Measurements from ENCODE around the gene CMKLR1. TPM values are rescaled to one million over a fixed set of nuclear protein-coding genes. Genes with fewer than 3 reads are reported as not detected.

The CMKLR1 gene
- total and polyA plus RNA-seq, 2 donors (not counting 1 experiment from before 2014, with no cell fraction given): 0.06 to 0.54 TPM

DNA sequence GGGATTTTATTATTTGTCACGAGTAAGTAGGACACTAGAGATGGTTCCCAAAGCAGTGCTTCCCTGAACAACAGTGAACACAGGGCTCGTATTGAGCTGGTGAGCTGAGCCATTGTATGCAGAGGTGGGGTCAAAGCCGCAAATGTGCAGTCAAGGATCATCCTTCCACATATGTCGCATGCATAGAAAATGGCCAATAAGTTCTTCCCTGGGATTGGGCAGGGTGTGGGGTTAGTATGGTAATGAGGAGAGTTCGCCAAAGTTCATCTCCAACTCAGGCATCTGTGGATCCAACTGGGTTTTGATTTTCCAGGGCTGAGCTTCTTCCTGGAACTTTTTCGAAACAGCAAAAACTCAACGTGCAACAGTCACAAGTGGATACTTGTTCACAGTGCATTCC, 86.6 kb downstream of the CMKLR1 start:
- H4K20me1 ChIP-seq (ENCODE audit: control insufficient read depth, insufficient read depth, low read length, poor library complexity, severe bottlenecking): no peaks in the 10 kb centered on the region
- WGBS (ENCODE audit: insufficient coverage): 91% methylated on average over 6 of the region's 7 CpGs
- no peaks in the 10 kb centered on the region for H3K79me2 ChIP-seq (ENCODE audit: control insufficient read depth, insufficient read depth, low read length)
- intact Hi-C loops (cut with micrococcal nuclease): no loop called here
- H3K27ac ChIP-seq (ENCODE audit: low read length in 2 of 2): no peak overlapping the region
- no peaks in the 10 kb centered on the region for H3K36me3 ChIP-seq (replicated peaks in 1 of 2; ENCODE audit: control extremely low read depth in 1 of 2, control insufficient read depth in 1 of 2, extremely low read depth in 1 of 2, insufficient read depth in 2 of 2, low read length in 1 of 2)
- ChIA-PET CTCF (no interaction called here), POLR2A (no interaction called here)
- H3K4me1 Mint-ChIP-seq: no peaks in the 10 kb centered on the region
- no peak overlapping the region for H2AFZ ChIP-seq (ENCODE audit: insufficient read depth, low read depth, low read length, poor library complexity, severe bottlenecking)
- TF ChIP-seq EZH2 (IDR thresholded peaks at IDR 0.05; ENCODE audit: borderline replicate concordance, insufficient read depth, low read depth, low read length, poor library complexity, severe bottlenecking): no peak
- TF ChIP-seq, protein P1, sequence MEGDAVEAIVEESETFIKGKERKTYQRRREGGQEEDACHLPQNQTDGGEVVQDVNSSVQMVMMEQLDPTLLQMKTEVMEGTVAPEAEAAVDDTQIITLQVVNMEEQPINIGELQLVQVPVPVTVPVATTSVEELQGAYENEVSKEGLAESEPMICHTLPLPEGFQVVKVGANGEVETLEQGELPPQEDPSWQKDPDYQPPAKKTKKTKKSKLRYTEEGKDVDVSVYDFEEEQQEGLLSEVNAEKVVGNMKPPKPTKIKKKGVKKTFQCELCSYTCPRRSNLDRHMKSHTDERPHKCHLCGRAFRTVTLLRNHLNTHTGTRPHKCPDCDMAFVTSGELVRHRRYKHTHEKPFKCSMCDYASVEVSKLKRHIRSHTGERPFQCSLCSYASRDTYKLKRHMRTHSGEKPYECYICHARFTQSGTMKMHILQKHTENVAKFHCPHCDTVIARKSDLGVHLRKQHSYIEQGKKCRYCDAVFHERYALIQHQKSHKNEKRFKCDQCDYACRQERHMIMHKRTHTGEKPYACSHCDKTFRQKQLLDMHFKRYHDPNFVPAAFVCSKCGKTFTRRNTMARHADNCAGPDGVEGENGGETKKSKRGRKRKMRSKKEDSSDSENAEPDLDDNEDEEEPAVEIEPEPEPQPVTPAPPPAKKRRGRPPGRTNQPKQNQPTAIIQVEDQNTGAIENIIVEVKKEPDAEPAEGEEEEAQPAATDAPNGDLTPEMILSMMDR (IDR thresholded peaks at IDR 0.05): no peak
- DNase-seq: no peak
- no peaks in the 10 kb centered on the region for H3K9me3 ChIP-seq (ENCODE audit: control extremely low read depth in 1 of 3, control insufficient read depth in 2 of 3, insufficient read depth in 1 of 3, low read length in 2 of 3)
- H3K4me1 ChIP-seq (ENCODE audit: control insufficient read depth in 2 of 2, insufficient read depth in 2 of 2, low read length in 2 of 2): no peaks in the 10 kb centered on the region
- H3K4me3 Mint-ChIP-seq: no peak overlapping the region
- no peak overlapping the region for H3K4me2 ChIP-seq (replicated peaks; ENCODE audit: low read depth, low read length, poor library complexity, severe bottlenecking)
- no peak for ATAC-seq (ENCODE audit: low read depth)
- H3K9ac ChIP-seq (ENCODE audit: low read length): no peak overlapping the region
- peaks cover 36% of the 10 kb centered on the region for H3K27me3 Mint-ChIP-seq
- no peak overlapping the region for H3K27ac Mint-ChIP-seq
- H3K4me3 ChIP-seq (ENCODE audit: control extremely low read depth in 1 of 5, extremely low read depth in 1 of 5, insufficient read depth in 1 of 5, low read depth in 2 of 5, low read length in 4 of 5): no peak overlapping the region
- no peaks in the 10 kb centered on the region for H3K9me3 Mint-ChIP-seq (ENCODE audit: insufficient read depth)
- H3K27me3 ChIP-seq (replicated peaks in 1 of 4; ENCODE audit: control extremely low read depth in 1 of 4, control insufficient read depth in 3 of 4, insufficient read depth in 4 of 4, low read length in 3 of 4): peaks cover 0 to 5% (median 0%) of the 10 kb centered on the region in 4 experiments

DNA sequence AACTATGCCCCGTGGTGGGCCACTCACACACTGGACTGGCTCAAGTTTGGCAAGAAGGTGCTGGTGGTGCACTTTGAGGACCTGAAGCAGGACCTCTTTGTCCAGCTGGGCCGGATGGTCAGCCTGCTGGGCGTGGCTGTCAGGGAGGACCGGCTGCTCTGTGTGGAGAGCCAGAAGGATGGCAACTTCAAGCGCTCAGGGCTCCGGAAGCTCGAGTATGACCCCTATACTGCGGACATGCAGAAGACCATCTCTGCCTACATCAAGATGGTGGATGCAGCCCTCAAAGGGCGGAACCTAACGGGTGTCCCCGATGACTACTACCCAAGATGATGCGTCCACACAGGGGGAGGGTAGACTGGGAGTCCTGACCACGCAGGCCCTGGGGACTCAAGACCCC, 91.1 kb downstream of the CMKLR1 start:
- Mint-ChIP-seq H3K4me1 (no peaks in the 10 kb centered on the region), H3K4me3 (no peak overlapping the region), H3K27me3 (peaks cover 28% of the 10 kb centered on the region), H3K9me3 (ENCODE audit: insufficient read depth) (no peaks in the 10 kb centered on the region), H3K27ac (no peak overlapping the region)
- Histone ChIP-seq H3K36me3 (replicated peaks in 1 of 2; ENCODE audit: control extremely low read depth in 1 of 2, control insufficient read depth in 1 of 2, extremely low read depth in 1 of 2, insufficient read depth in 2 of 2, low read length in 1 of 2) (no peaks in the 10 kb centered on the region), H3K9me3 (ENCODE audit: control extremely low read depth in 1 of 3, control insufficient read depth in 2 of 3, insufficient read depth in 1 of 3, low read length in 2 of 3) (no peaks in the 10 kb centered on the region), H3K27me3 (replicated peaks in 1 of 4; ENCODE audit: control extremely low read depth in 1 of 4, control insufficient read depth in 3 of 4, insufficient read depth in 4 of 4, low read length in 3 of 4) (peaks cover 0 to 3% (median 0%) of the 10 kb centered on the region in 4 experiments), H3K4me1 (ENCODE audit: control insufficient read depth in 2 of 2, insufficient read depth in 2 of 2, low read length in 2 of 2) (no peaks in the 10 kb centered on the region), H3K79me2 (ENCODE audit: control insufficient read depth, insufficient read depth, low read length) (no peaks in the 10 kb centered on the region), H3K4me2 (replicated peaks; ENCODE audit: low read depth, low read length, poor library complexity, severe bottlenecking) (no peak overlapping the region), H3K27ac (ENCODE audit: low read length in 2 of 2) (no peak overlapping the region), H4K20me1 (ENCODE audit: control insufficient read depth, insufficient read depth, low read length, poor library complexity, severe bottlenecking) (no peaks in the 10 kb centered on the region), H3K4me3 (ENCODE audit: control extremely low read depth in 1 of 5, extremely low read depth in 1 of 5, insufficient read depth in 1 of 5, low read depth in 2 of 5, low read length in 4 of 5) (no peak overlapping the region), H2AFZ (ENCODE audit: insufficient read depth, low read depth, low read length, poor library complexity, severe bottlenecking) (no peak overlapping the region), H3K9ac (ENCODE audit: low read length) (no peak overlapping the region)
- no peak for ATAC-seq (ENCODE audit: low read depth)
- intact Hi-C loops (cut with micrococcal nuclease): no loop called here
- POLR2A ChIA-PET: no interaction called here
- 87% methylated on average over 12 of the region's 13 CpGs for WGBS (ENCODE audit: insufficient coverage)
- CTCF ChIA-PET: no interaction called here
- TF ChIP-seq, protein P1 (IDR thresholded peaks at IDR 0.05): no peak
- TF ChIP-seq EZH2 (IDR thresholded peaks at IDR 0.05; ENCODE audit: borderline replicate concordance, insufficient read depth, low read depth, low read length, poor library complexity, severe bottlenecking): no peak
- DNase-seq: no peak

Measured in B cell (primary cell).